KOPT-K1 (cell line): ENCODE results near the gene LSM7.

ENCODE experiments used
- H3K27ac ChIP-seq: fragments of 200-600 bp; sonication (generic); 2 replicates; pipeline ENCODE4 v1.5.1; 2016; ENCODE audit warnings: antibody characterized with exemption, mild to moderate bottlenecking, low read depth, low read length; ENCODE audit not compliant: poor library complexity, severe bottlenecking
- H3K36me3 ChIP-seq: fragments of 200-600 bp; sonication (generic); 2 replicates; pipeline ENCODE4 v1.5.1; 2017; ENCODE audit warnings: antibody characterized with exemption, mild to moderate bottlenecking, low read length, moderate library complexity; ENCODE audit not compliant: insufficient read depth
- H3K9me3 ChIP-seq: fragments of 200-600 bp; sonication (generic); 2 replicates; pipeline ENCODE4 v1.5.1; 2017; ENCODE audit warnings: antibody characterized with exemption, low read length, mild to moderate bottlenecking; ENCODE audit not compliant: insufficient read depth, poor library complexity, severe bottlenecking

LSM7 gene

DNA sequence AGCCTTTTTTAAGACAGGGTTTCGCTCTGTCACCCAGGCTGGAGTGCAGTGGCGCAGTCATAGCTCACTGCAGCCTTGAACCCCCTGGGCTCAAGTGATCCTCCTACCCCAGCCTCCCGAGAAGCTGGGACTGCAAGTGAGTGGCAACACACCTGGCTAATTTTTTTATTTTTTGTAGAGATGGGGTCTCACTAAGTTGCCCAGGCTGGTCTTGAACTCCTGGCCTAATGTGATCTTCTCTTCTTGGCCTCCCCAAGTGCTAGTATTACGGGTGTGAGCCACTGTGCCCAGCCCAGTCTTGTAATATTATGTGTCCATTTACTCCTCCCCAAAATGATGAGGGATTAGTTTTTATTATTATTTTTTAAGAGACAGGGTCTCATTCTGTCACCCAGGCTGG, 17.3 kb downstream of the LSM7 start:
- Histone ChIP-seq H3K36me3 (no peaks in the 10 kb centered on the region), H3K9me3 (peaks cover 14% of the 10 kb centered on the region), H3K27ac (no peak overlapping the region)

DNA sequence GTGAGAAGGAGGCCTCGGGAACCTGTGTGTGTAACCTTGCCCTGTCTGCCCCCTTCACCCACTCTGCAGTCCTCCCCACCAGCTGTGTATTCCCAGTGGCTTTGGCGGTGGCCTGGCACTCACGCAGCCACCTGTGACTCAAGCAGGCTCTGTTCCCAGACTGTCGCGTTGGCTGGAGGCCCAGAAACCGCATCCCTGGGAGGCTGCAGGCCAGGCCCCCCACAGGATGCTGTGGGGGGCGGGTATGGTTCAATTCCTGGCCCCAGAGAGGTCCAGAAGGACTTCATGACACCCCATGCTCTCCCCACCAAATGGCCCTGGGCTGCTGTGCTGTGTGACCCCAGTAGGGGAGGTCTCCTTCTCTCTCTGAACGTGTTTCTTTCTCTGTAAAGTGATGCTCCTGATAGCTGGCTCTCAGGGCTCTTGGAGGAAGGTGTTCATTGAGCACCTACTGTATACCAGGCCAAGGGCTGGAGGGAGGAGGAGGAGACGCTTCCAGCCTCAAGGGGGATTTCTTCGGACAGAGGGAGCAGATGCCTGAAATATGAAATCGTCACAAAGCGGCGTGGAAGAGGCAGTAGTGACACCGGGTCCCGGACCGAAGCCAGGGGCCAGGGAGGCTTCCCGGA, 18.5 kb downstream of the LSM7 start:
- Histone ChIP-seq H3K27ac (no peak overlapping the region), H3K9me3 (peaks cover 6% of the 10 kb centered on the region), H3K36me3 (no peaks in the 10 kb centered on the region)

DNA sequence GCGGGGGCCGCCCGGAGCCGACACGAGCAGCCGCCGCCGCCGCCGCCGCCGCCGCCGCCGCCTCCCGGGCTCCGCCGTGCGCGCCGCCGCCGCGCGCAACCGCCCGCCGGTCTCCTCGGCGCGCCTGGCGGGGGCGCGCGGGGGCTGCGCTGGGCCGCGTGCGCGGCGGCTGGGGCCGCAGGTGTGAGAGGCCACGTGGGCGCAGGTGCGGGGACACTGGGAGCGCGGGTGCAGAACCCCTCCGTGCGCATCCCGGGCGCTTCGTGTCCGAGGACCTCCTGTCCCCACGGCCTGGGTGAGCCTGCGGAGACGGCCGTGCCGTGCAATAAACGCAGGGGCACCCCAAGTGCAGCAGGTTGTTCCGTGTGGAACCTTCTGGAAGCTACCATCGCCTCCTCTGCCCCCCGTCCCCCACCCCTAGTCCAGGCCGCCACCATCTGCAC, 20.3 kb downstream of the LSM7 start, which contains the start of gene LINGO3:
Gene LINGO3 (minus strand): TSS at position 41 of the 443 bp plus-strand sequence. CDS start 16,378 bp downstream, outside the sequence.
- Histone ChIP-seq H3K36me3 (no peaks in the 10 kb centered on the region), H3K27ac (no peak within 1 kb of the TSS), H3K9me3 (no peaks in the 10 kb centered on the region)

DNA sequence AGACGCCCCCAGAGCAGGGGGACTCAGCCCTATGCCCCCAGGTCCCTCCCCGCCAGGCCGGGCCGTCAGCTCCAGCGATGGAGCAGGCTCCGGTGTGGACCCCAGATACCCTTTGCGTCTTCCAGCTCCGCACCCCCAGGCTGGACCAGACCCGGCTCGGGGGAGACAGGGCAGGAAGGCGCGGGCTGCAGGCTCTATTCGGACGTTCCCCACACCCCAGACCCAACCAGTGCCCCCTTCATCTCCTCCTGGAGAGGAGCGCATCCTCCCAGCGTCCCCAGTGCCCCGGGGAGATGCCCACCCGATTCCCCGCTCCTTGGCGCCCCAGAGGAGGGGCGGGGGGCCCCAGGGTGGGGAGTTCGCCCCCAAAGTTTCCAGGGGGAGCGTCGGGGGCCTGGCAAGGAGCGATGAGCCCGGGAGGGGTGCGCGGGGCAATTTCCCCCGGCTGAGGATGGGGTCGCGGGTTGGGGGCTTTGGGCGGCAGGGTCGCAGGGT, 20.8 kb downstream of the LSM7 start:
- no peaks in the 10 kb centered on the region for H3K36me3 ChIP-seq
- no peak overlapping the region for H3K27ac ChIP-seq
- H3K9me3 ChIP-seq = no peaks in the 10 kb centered on the region

DNA sequence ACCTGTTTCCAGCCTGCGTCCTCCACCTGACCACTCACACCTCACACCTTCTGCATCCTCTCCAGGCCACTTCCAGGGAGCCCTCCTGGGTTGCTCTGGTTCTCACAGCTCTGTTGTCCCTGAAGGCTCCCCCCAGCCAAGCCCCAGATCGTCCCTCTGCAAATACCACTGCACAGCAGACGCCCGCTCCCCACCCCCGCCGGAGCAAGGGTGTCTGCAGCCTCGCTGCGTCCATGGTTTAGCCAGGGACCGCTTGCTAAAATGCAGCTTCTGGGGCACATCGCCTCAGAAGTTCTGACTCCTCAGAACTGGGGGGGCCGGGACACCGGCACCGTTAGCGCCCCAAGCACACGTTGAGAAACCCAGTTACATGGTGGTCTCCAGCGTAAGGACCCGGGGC, 21.4 kb downstream of the LSM7 start:
- Histone ChIP-seq H3K27ac (no peak overlapping the region), H3K9me3 (no peaks in the 10 kb centered on the region), H3K36me3 (no peaks in the 10 kb centered on the region)

DNA sequence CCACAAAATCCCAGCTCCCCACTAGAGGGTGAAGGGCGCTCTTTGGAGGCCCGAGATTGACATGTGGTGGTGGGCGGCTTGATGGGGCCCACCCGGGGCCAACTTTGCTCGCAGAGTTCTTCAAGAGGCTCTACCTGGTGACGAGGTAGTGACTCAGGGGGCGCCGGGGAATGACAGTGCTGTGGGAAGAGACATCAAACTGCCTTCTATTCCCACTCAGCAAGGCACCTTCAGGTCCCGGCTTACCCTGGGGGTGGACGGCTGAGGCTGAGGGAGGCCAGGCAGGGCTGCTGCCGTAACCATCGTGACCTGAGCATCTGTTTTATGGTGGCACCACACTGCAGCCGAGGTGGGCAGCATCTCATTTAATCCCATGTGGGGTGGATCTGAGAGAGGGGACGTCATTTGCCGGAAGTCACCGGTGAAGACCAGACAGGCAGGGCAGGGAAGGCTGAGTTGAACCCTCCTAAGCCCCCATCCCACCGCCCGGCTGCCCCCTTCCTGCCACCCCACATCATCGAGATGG, 22.0 kb downstream of the LSM7 start:
- Histone ChIP-seq H3K27ac (no peak overlapping the region), H3K36me3 (no peaks in the 10 kb centered on the region), H3K9me3 (no peaks in the 10 kb centered on the region)

DNA sequence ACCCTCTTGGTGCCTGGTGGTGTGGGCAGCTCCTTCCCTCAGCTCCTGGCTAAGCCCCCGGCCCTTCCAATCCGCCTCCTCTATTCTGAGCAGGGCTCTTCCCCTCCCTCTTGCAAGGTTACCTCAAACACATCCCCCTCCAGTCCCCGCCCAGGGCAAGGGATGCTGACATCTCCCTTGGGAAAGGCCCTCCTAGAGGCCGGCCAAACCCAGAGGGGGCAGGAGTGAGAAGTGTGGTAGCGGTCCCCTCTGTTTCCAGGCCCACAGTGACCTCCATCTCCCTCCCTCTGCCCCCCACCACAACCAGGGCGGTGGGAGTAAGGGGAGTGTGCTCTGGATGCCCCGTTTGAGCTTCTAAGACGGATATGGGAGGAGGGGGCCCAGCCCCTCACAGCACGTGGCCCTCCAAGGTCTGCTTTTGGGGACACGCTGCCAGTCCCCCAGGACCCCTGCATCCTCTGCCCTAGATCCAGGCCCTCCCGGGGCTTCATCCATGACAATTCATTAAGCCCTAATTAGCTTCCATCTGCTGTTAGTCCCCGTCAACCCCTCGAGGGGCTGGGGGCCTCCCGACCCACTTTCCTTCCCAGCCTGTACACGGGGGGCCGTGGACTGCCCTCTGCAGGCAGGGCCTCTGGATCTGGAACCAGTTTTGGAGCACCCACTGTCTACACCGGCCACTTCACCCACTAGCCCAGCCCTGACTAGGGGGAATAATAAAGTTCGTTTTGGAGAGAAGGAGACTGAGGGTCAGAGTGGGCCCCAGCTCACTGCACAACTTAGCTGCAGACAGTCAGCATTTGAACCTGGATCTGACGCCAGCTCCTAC, 22.7 kb downstream of the LSM7 start:
- Histone ChIP-seq H3K27ac (no peak overlapping the region), H3K36me3 (no peaks in the 10 kb centered on the region), H3K9me3 (no peaks in the 10 kb centered on the region)

DNA sequence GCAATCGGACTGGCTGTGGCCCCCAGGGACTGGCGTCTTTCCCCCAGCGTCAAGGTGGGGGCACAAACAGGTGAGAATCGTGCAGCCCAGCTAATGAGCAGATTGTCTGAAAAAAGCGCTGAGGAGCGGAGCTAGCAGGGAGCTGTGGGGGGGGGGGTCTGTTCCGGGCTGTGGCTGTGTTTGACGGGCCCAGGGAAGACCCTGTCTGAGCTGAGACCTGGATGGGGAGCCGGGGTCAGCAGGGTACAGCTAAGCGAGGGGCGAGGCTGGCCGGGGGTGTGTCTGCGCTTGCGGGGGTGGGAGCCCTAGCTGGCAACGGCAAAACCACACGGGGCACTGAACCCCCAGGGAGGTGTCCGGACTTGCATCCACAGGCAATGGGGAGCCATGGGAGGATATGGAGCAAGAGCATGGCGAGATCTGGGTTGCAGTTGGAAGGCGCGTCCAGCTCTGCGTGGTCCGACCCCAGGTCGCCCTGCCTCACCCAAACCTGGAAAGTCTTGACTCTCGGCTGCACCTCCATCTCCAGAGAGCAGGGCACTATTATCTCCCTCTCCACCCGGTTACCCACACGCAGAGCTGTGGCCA, 25.1 kb downstream of the LSM7 start:
- Histone ChIP-seq H3K27ac (no peak overlapping the region), H3K36me3 (no peaks in the 10 kb centered on the region), H3K9me3 (no peaks in the 10 kb centered on the region)

DNA sequence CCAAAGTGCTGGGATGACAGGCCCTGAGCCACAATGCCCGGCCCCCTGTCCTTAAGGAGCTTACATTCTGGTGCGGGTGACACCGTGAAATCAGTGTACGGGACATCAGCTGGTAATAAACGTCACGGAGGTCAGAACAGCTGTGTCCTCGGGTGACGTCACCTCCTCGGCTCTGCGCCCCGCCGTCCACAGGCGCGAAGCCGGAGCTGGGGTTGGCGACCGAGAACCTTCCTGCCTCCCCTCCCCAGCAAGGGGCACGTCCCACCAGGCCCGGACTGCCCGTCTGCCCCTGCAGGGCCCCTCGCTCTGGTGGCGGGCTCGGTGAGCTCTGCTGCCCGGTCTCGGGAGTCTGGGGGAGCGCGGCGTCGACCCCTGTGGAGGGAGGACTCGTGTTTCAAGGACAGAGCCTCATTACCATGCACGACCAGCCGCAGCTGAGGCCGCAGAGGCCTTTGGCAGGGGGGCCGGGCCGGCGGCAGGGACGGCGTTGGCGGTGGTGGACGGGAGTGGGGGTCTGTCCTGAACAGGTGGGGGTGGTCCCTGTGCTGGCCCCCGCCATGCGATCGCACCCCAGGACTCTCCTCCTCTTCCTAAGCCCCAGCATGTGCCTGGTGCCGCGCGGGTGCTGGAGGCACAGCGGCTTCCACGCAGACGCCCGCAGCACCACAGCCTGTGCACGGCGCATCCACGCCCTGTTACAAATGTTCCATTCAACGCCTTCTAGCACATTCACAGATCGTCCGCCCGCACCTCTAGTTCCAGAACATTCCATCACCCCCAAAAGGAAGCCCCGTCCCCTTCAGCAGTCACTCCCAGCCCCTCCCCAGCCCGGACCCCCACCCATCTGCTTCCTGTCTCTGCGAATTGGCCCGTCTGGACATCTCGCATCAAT, 25.8 kb downstream of the LSM7 start:
- Histone ChIP-seq H3K27ac (no peak overlapping the region), H3K9me3 (no peaks in the 10 kb centered on the region), H3K36me3 (no peaks in the 10 kb centered on the region)

DNA sequence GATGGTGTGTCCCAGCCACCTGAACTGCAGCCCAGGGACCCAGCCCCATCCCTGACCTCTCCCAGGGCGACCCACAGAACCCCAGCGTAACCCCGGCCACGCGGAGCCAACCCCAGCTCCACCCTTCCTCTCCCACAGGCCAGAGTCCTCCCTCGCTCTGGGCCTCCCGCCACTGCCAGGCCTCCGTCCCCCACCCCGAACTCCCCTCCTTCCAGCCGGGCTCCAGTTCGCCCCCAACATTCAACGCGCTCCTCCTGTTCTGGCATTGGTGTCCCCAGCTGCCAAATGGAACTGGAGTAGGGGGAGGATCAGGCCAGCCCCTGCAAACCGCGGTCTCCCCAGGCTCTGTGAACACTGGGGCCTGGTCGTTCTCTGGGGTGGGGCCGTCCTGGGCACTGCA, 27.9 kb downstream of the LSM7 start:
- Histone ChIP-seq H3K27ac (no peak overlapping the region), H3K36me3 (no peaks in the 10 kb centered on the region), H3K9me3 (no peaks in the 10 kb centered on the region)

DNA sequence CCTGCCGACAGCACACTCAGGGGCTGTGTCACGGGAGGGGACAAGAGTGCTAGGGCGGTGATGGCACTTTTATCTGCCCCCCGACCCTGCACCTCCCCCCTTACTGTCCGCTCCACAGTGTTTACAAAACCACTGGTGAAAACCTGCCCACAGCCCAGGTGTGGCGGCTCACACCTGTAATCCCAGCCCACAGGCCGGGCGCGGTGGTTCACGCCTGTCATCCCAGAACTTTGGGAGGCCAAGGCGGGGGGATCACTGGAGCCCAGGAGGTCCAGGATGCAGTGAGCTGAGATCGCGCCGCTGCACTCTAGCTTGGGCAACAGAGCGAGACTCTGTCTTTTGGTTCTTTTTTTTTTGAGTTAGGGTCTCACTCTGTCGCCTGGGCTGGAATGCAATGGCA, 32.2 kb downstream of the LSM7 start:
- Histone ChIP-seq H3K9me3 (no peaks in the 10 kb centered on the region), H3K27ac (no peak overlapping the region), H3K36me3 (no peaks in the 10 kb centered on the region)

DNA sequence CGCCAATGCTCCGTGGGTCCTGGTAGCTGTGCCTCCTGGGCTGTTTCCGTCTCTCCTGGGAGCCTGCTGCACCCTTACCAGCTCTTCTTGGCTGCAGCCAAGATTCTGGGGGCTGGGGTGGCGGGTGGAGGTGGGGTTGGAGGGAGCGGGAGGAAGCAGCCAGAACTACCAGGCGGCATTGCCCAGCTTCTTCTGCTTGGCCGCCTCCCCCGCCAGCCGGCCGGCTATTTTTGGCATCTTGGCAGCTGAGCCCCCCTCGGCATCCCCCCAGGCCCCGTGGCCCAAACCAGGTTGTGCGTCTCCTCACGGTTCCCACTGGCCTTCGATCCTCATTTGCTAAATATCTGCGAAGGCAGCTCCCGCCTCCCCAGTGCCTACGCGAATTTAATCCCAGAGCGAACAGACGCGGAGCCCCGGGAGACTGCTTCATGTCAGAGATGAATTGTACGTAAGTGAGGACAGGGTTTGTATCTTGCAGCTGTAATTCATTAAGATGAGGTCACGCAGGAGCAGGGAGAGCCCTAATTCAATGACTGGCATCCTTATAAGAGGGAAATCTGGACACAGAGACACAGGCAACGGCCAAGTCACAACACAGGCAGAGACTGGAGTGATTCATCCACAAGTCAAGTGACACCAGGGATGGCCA, 33.6 kb downstream of the LSM7 start:
- no peak overlapping the region for H3K27ac ChIP-seq
- no peaks in the 10 kb centered on the region for H3K36me3 ChIP-seq
- no peaks in the 10 kb centered on the region for H3K9me3 ChIP-seq

DNA sequence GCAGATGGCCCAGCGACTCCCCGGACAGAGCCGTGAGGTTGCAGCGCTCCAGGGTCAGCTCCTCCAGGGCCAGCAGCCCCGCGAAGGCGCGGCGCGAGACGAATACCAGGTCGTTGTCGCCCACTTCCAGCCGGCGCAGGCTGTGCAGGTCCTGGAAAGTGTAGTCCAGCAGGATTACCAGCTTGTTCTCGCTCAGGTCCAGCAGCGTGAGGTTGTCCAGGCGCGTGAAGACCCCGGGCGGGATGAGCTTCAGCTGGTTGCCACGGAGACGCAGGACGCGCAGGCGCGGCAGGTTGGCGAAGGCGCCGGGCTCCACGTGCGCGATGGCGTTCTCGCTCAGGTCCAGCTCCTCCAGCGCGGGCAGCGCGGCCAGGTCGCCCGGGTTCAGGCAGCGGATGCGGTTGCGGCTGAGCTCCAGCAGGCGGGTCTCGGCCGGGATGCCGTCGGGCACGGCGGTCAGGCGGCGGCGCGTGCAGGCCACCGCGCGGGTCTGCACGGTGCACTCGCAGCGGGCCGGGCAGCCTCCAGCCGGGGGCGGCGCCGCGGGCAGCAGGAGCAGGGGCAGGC, 37.1 kb downstream of the LSM7 start:
- no peaks in the 10 kb centered on the region for H3K9me3 ChIP-seq
- no peaks in the 10 kb centered on the region for H3K36me3 ChIP-seq
- no peak overlapping the region for H3K27ac ChIP-seq
